HepG2 (cell line): ENCODE data around the gene RBM23. TPM values are rescaled to one million over a fixed set of nuclear protein-coding genes. Genes with fewer than 3 reads are reported as not detected.

Experiments used
- ATAC-seq: fragments of 200-7000 bp; cut with Tn5 transposase; 3 replicates; pipeline ENCODE4 v1.9.1; 2020; ENCODE audit warnings: mild to moderate bottlenecking, moderate library complexity
- BruUV-seq: library from RNA; stranded (reverse); fragments of 400-500 nt; replicated peaks from 2 replicates; lab custom pipeline; 2021; lab: Mats Ljungman, UMichigan
- CTCF ChIA-PET: fragments of 300-600 bp; formaldehyde crosslinking; extraction: SDS; loops from one replicate; lab custom pipeline; 2021; ENCODE audit warnings: low total read pairs, inconsistent platforms, low intra/inter-chr PET ratio; lab: Yijun Ruan, JAX
- POLR2A ChIA-PET: fragments of 350-600 bp; sonication (Branson Sonifier 250); formaldehyde crosslinking; loops from one replicate; lab custom pipeline; 2020; ENCODE audit warnings: antibody characterized with exemption, inconsistent platforms; lab: Yijun Ruan, JAX
- DNase-seq: peaks from one replicate; pipeline ENCODE4 v3.0.0-alpha.2; 2015; ENCODE audit warnings: low spot score
- FAIRE-seq: peaks from 3 replicates; lab custom pipeline; 2011; peaks lifted over from hg19 to GRCh38; lab: Jason Lieb, UNC
- H2AFZ ChIP-seq: one replicate; pipeline ENCODE4 v1.6.1; 2011; ENCODE audit warnings: low read length, inconsistent platforms
- H3K27ac ChIP-seq: fragments of 300-600 bp; 3 replicates; pipeline ENCODE4 v1.8.0; 2011; ENCODE audit warnings: mixed run types, mild to moderate bottlenecking, mixed read lengths, low read length, inconsistent platforms; ENCODE audit not compliant: insufficient read depth; ENCODE audit errors: extremely low read length
- H3K27me3 ChIP-seq, 2 experiments: fragments of 200-600 bp in 1 of 2; 2 replicates in 1 of 2; 3 replicates in 1 of 2; pipeline versions ENCODE4 v1.6.0 to v1.8.0; 2011; ENCODE audit warnings: low read length in 2 of 2, mild to moderate bottlenecking in 2 of 2, moderate library complexity in 2 of 2, inconsistent platforms in 1 of 2; ENCODE audit not compliant: insufficient read depth in 2 of 2, control insufficient read depth in 1 of 2
- H3K36me3 ChIP-seq, 2 experiments: fragments of 200-600 bp in 1 of 2; replicated peaks in 1 of 2; 2 replicates in 1 of 2; 3 replicates in 1 of 2; pipeline versions ENCODE4 v1.5.1 to v1.8.0; 2011; ENCODE audit warnings: low read length in 2 of 2, inconsistent platforms in 1 of 2; ENCODE audit not compliant: insufficient read depth in 2 of 2, control insufficient read depth in 1 of 2
- H3K4me1 ChIP-seq: 2 replicates; pipeline ENCODE4 v1.5.1; 2012; ENCODE audit warnings: low read length, inconsistent platforms; ENCODE audit not compliant: insufficient read depth
- H3K4me2 ChIP-seq: 2 replicates; pipeline ENCODE4 v1.6.0; 2011; ENCODE audit warnings: low read depth, low read length, inconsistent platforms
- H3K4me3 ChIP-seq, 3 experiments: fragments of 200-600 bp in 1 of 3; sonication (generic), shearing (Covaris generic) in 1 of 3; replicated peaks in 1 of 3; 2 replicates each; pipeline ENCODE4 v1.5.1; 2011 to 2016; ENCODE audit warnings: low read length in 3 of 3, inconsistent platforms in 2 of 3, low read depth in 2 of 3, mild to moderate bottlenecking in 2 of 3, control low read depth in 1 of 3, mixed read lengths in 1 of 3; ENCODE audit not compliant: insufficient read depth in 1 of 3
- H3K79me2 ChIP-seq: one replicate; pipeline ENCODE4 v1.6.1; 2011; ENCODE audit warnings: low read length, inconsistent platforms; ENCODE audit not compliant: insufficient read depth
- H3K9ac ChIP-seq: 2 replicates; pipeline ENCODE4 v1.6.0; 2011; ENCODE audit warnings: mild to moderate bottlenecking, low read depth, low read length, inconsistent platforms; ENCODE audit not compliant: insufficient read depth
- H3K9me3 ChIP-seq: 2 replicates; pipeline ENCODE4 v1.5.1; 2012; ENCODE audit warnings: mild to moderate bottlenecking, low read length
- H4K20me1 ChIP-seq: 2 replicates; pipeline ENCODE4 v1.6.0; 2011; ENCODE audit warnings: inconsistent platforms, mild to moderate bottlenecking, low read length, moderate library complexity; ENCODE audit not compliant: insufficient read depth
- ADNP ChIP-seq: sonication (generic); formaldehyde crosslinking; IDR thresholded peaks from 2 replicates; pipeline ENCODE4 v1.4.0; 2020; ENCODE audit warnings: missing genetic modification reagents
- FLYWCH1 ChIP-seq: sonication (generic); formaldehyde crosslinking; IDR thresholded peaks from 2 replicates; pipeline ENCODE4 v1.8.1; 2023; ENCODE audit warnings: mild to moderate bottlenecking, missing genetic modification reagents
- NFRKB ChIP-seq: fragments of 450-650 bp; IDR thresholded peaks from 2 replicates; pipeline ENCODE4 v1.6.1; 2017
- PAF1 ChIP-seq: IDR thresholded peaks from 2 replicates; pipeline ENCODE4 v1.6.1; 2016; ENCODE audit warnings: missing genetic modification reagents, missing compliant biosample characterization
- RAD21 ChIP-seq: fragments of 450-650 bp; formaldehyde crosslinking; IDR thresholded peaks from 2 replicates; pipeline ENCODE4 v1.5.0; 2020; ENCODE audit warnings: mild to moderate bottlenecking
- SMC3 ChIP-seq: IDR thresholded peaks from 2 replicates; pipeline ENCODE4 v1.6.1; 2011; ENCODE audit warnings: low read length, improper control_type of control experiment
- SOX13 ChIP-seq, 3 experiments: fragments of 450-650 bp in 1 of 3; sonication (generic) in 1 of 3; formaldehyde crosslinking in 1 of 3; IDR thresholded peaks in 2 of 3; conservative IDR thresholded peaks in 1 of 3; 2 replicates each; pipeline versions ENCODE4 v1.5.0 to v1.6.1; 2016 to 2020; ENCODE audit warnings: antibody characterized with exemption in 1 of 3, mild to moderate bottlenecking in 1 of 3, missing compliant biosample characterization in 1 of 3, missing genetic modification reagents in 1 of 3, moderate library complexity in 1 of 3
- ZFP36L2 ChIP-seq: sonication (generic); formaldehyde crosslinking; IDR thresholded peaks from 2 replicates; pipeline ENCODE4 v1.4.0; 2020; ENCODE audit warnings: missing genetic modification reagents
- ZMYM2 ChIP-seq: sonication (generic); formaldehyde crosslinking; IDR thresholded peaks from 2 replicates; pipeline ENCODE4 v1.8.0; 2022; ENCODE audit warnings: mild to moderate bottlenecking, missing genetic modification reagents
- ZMYM3 ChIP-seq: sonication (generic); formaldehyde crosslinking; IDR thresholded peaks from 2 replicates; pipeline ENCODE4 v1.5.1; 2020; ENCODE audit warnings: mild to moderate bottlenecking, missing genetic modification reagents
- ZNF30 ChIP-seq: sonication (generic); formaldehyde crosslinking; IDR thresholded peaks from 2 replicates; pipeline ENCODE4 v1.5.0; 2020; ENCODE audit warnings: mild to moderate bottlenecking, missing genetic modification reagents
- whole genome bisulfite sequencing: methylation state at CpG from one replicate; pipeline ENCODE4 v1.1.6; 2017; ENCODE audit warnings: low lambda C conversion rate; 5-methylcytosine and 5-hydroxymethylcytosine counted together
- in situ Hi-C: cut with HindIII; loops from 2 replicates; pipeline ENCODE4 v1.10.0; 2017; ENCODE audit warnings: low pct_unique_long_range_greater_than_20kb; ENCODE audit not compliant: extremely low pct_ligation_motif_present
- intact Hi-C: fragments of 100-400 bp; cut with micrococcal nuclease; formaldehyde crosslinking; loops from one replicate; pipeline ENCODE4 v1.10.0; 2022; ENCODE audit not compliant: unreplicated experiment
- polyA plus RNA-seq, 8 experiments: library from polyadenylated mRNA; depleted of rRNA in 3 of 8; stranded (reverse) in 7 of 8; unstranded in 1 of 8; fragments of >200 nt; fragmentation: Illumina TruSeq in 4 of 8; extraction: Trizol in 4 of 8; gene quantifications; 2 replicates each; pipeline versions ENCODE4 v1.2.1 to v1.2.3, GENCODE V29; 2011 to 2016; ENCODE audit warnings: low read depth in 4 of 8, missing spikeins in 1 of 8, mixed read lengths in 1 of 8; ENCODE audit not compliant: insufficient read depth in 1 of 8
- total RNA-seq, 5 experiments: library from RNA; depleted of rRNA; stranded (reverse); fragments of >200 nt; fragmentation: Illumina TruSeq; extraction: Trizol; gene quantifications; 2 replicates each; pipeline ENCODE4 v1.2.3, GENCODE V29; 2016; ENCODE audit warnings: low read depth in 1 of 5
- TF ChIP-seq, protein P1 (sequence below): sonication (generic); formaldehyde crosslinking; IDR thresholded peaks from 2 replicates; pipeline ENCODE4 v1.5.0; 2020; ENCODE audit warnings: mild to moderate bottlenecking, missing genetic modification reagents, moderate library complexity
- TF ChIP-seq, protein P2 (sequence below): sonication (generic); formaldehyde crosslinking; IDR thresholded peaks from 2 replicates; pipeline ENCODE4 v1.4.0; 2020; ENCODE audit warnings: missing genetic modification reagents, mild to moderate bottlenecking, borderline replicate concordance
- TF ChIP-seq, protein P3 (sequence below): sonication (generic); formaldehyde crosslinking; IDR thresholded peaks from 2 replicates; pipeline ENCODE4 v1.5.0; 2020; ENCODE audit warnings: missing genetic modification reagents
- TF ChIP-seq, protein P4 (sequence below): sonication (generic); formaldehyde crosslinking; IDR thresholded peaks from 2 replicates; pipeline ENCODE4 v1.8.0; 2022; ENCODE audit warnings: mild to moderate bottlenecking, missing genetic modification reagents; ENCODE audit not compliant: insufficient replicate concordance

The RBM23 gene
- total and polyA plus RNA-seq, 2 of the 13 experiments (the other 11 are each of a cell fraction or from before 2014, with no cell fraction given), result 1.5 to 2.1 TPM

DNA sequence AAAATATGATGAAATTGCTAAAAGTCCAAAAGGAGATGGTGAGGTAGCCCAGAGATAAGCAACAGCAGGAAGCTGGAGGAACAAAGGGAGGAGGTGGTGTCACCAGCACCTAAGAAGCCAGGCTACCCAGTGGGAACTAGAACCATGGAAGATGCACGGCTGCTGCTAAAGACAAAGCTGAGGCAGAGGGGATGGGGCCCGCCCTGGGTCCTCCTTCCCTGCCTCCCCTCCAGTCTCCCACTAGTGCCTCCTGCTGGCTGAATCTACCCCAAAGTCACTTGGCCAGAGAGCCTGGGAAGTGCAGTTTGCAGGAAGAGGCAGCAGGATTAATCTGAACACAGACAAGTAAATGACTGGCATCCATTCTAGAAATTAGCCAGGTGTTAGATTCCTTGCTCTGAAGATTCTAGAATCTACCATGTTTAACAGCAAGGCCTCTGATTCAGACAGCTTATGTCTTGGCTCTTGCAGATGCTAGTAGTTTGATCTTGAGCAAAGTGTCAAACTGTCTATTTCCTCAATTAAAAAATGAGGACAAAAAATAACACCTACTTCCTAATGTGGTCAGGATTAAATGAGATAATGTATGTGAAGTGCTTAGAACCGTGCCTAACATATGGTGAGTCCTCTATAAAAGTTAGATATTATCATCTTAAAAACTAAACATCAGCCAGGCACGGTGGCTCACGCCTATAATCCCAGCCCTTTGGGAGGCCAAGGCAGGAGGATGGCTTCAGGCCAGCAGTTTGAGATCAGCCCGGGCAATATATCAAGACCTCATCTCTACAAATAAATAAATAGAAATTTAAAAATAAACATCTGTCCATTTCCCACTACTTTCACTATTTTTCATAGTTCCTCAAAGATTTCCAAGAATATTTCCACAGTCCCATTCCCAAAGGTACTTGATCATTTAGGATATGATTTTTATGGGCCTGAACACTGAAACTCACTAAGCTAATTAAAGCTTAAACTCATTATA lies 53.2 kb downstream of the RBM23 start:
- POLR2A ChIA-PET, result interaction anchor here (1.4 kb wide), 1 partner anchor 99 kb away, joined by 8 read pairs; the partner anchor contains the start of gene OXA1L
- Histone ChIP-seq H3K4me3 (no peak overlapping the region), H3K36me3 (no peaks in the 10 kb centered on the region), H3K27me3 (no peaks in the 10 kb centered on the region), H3K79me2 (no peaks in the 10 kb centered on the region), H3K9ac (no peak overlapping the region), H2AFZ (no peak overlapping the region), H3K27ac (no peak overlapping the region), H3K4me2 (no peak overlapping the region), H4K20me1 (no peaks in the 10 kb centered on the region), H3K9me3 (no peaks in the 10 kb centered on the region), H3K4me1 (peaks cover 39% of the 10 kb centered on the region)
- no TSS peak for BruUV-seq
- DNase-seq (no peak), FAIRE-seq (no peak), ATAC-seq (peak; percentile 64)
- in situ Hi-C loops, result no loop called here
- intact Hi-C loops, result no loop called here
- CTCF ChIA-PET, result interaction anchor here (0.6 to 1.8 kb wide), 4 partner anchors 12 to 308 kb away, joined by 3 to 9 read pairs (median 4); no protein-coding TSS in a partner anchor
- WGBS, result 44% methylated on average over 6 of the region's 6 CpGs
- TF ChIP-seq SOX13 (IDR thresholded peaks at IDR 0.05), result no peak
- TF ChIP-seq SOX13 (CRISPR knock-in tag; conservative IDR thresholded peaks at IDR 0.05 in 1 of 2, IDR thresholded peaks at IDR 0.05 in 1 of 2), result no peak
- peak; percentile 83 for TF ChIP-seq ADNP
- peak; percentile 24; the same call in 1 of the 2 replicates for TF ChIP-seq RAD21 (CRISPR knock-in tag)
- no peak for TF ChIP-seq ZNF30 (CRISPR knock-in tag)
- no peak for TF ChIP-seq NFRKB
- TF ChIP-seq, protein P1, sequence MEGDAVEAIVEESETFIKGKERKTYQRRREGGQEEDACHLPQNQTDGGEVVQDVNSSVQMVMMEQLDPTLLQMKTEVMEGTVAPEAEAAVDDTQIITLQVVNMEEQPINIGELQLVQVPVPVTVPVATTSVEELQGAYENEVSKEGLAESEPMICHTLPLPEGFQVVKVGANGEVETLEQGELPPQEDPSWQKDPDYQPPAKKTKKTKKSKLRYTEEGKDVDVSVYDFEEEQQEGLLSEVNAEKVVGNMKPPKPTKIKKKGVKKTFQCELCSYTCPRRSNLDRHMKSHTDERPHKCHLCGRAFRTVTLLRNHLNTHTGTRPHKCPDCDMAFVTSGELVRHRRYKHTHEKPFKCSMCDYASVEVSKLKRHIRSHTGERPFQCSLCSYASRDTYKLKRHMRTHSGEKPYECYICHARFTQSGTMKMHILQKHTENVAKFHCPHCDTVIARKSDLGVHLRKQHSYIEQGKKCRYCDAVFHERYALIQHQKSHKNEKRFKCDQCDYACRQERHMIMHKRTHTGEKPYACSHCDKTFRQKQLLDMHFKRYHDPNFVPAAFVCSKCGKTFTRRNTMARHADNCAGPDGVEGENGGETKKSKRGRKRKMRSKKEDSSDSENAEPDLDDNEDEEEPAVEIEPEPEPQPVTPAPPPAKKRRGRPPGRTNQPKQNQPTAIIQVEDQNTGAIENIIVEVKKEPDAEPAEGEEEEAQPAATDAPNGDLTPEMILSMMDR (CRISPR knock-in tag), result peak; percentile 70
- TF ChIP-seq, protein P2, sequence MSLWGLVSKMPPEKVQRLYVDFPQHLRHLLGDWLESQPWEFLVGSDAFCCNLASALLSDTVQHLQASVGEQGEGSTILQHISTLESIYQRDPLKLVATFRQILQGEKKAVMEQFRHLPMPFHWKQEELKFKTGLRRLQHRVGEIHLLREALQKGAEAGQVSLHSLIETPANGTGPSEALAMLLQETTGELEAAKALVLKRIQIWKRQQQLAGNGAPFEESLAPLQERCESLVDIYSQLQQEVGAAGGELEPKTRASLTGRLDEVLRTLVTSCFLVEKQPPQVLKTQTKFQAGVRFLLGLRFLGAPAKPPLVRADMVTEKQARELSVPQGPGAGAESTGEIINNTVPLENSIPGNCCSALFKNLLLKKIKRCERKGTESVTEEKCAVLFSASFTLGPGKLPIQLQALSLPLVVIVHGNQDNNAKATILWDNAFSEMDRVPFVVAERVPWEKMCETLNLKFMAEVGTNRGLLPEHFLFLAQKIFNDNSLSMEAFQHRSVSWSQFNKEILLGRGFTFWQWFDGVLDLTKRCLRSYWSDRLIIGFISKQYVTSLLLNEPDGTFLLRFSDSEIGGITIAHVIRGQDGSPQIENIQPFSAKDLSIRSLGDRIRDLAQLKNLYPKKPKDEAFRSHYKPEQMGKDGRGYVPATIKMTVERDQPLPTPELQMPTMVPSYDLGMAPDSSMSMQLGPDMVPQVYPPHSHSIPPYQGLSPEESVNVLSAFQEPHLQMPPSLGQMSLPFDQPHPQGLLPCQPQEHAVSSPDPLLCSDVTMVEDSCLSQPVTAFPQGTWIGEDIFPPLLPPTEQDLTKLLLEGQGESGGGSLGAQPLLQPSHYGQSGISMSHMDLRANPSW (CRISPR knock-in tag), result no peak
- no peak for TF ChIP-seq PAF1 (CRISPR knock-in tag)
- TF ChIP-seq ZMYM2 (CRISPR knock-in tag), result peak; percentile 23; the same call in 1 of the 2 replicates
- 0 out of 2 replicates have a peak, but pooled peaks have one; percentile 28 for TF ChIP-seq FLYWCH1 (CRISPR knock-in tag)
- TF ChIP-seq, protein P3, sequence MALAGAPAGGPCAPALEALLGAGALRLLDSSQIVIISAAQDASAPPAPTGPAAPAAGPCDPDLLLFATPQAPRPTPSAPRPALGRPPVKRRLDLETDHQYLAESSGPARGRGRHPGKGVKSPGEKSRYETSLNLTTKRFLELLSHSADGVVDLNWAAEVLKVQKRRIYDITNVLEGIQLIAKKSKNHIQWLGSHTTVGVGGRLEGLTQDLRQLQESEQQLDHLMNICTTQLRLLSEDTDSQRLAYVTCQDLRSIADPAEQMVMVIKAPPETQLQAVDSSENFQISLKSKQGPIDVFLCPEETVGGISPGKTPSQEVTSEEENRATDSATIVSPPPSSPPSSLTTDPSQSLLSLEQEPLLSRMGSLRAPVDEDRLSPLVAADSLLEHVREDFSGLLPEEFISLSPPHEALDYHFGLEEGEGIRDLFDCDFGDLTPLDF (CRISPR knock-in tag), result no peak; the same call in 1 of the 2 replicates
- TF ChIP-seq, protein P4, sequence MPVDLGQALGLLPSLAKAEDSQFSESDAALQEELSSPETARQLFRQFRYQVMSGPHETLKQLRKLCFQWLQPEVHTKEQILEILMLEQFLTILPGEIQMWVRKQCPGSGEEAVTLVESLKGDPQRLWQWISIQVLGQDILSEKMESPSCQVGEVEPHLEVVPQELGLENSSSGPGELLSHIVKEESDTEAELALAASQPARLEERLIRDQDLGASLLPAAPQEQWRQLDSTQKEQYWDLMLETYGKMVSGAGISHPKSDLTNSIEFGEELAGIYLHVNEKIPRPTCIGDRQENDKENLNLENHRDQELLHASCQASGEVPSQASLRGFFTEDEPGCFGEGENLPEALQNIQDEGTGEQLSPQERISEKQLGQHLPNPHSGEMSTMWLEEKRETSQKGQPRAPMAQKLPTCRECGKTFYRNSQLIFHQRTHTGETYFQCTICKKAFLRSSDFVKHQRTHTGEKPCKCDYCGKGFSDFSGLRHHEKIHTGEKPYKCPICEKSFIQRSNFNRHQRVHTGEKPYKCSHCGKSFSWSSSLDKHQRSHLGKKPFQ (CRISPR knock-in tag), result no peak
- TF ChIP-seq ZFP36L2 (CRISPR knock-in tag), result no peak
- peak; percentile 56; the same call in 1 of the 2 replicates for TF ChIP-seq ZMYM3 (CRISPR knock-in tag)
- peak; percentile 35; the same call in 1 of the 2 replicates for TF ChIP-seq SMC3
